Endothelial cell (in vitro differentiated cells): ENCODE results near the gene MSANTD2. TPM values are rescaled to one million over a fixed set of nuclear protein-coding genes. Genes with fewer than 3 reads are reported as not detected.
A peak's percentile ranks its signal among the peaks of the same experiment; 100 is the strongest.

Experiments used
- DNase-seq: peaks from one replicate; pipeline ENCODE4 v3.0.0; 2021; ENCODE audit warnings: low spot score
- H3K27ac Mint-ChIP-seq: one replicate; pipeline ENCODE4 v1.8.0; 2021; ENCODE audit warnings: mixed read lengths, inconsistent platforms; ENCODE audit not compliant: unreplicated experiment
- H3K27me3 Mint-ChIP-seq: one replicate; pipeline ENCODE4 v1.8.0; 2021; ENCODE audit warnings: mild to moderate bottlenecking, moderate library complexity, mixed read lengths, inconsistent platforms; ENCODE audit not compliant: unreplicated experiment
- H3K36me3 Mint-ChIP-seq: one replicate; pipeline ENCODE4 v1.8.0; 2021; ENCODE audit warnings: mild to moderate bottlenecking, low read depth, mixed read lengths, inconsistent platforms; ENCODE audit not compliant: unreplicated experiment
- H3K4me1 Mint-ChIP-seq: one replicate; pipeline ENCODE4 v1.8.0; 2021; ENCODE audit warnings: mild to moderate bottlenecking, mixed read lengths, inconsistent platforms; ENCODE audit not compliant: unreplicated experiment
- H3K4me3 Mint-ChIP-seq: one replicate; pipeline ENCODE4 v1.8.0; 2021; ENCODE audit warnings: mild to moderate bottlenecking, mixed read lengths, inconsistent platforms; ENCODE audit not compliant: unreplicated experiment
- H3K9me3 Mint-ChIP-seq: one replicate; pipeline ENCODE4 v1.8.0; 2021; ENCODE audit warnings: mixed read lengths, inconsistent platforms; ENCODE audit not compliant: unreplicated experiment
- CTCF ChIP-seq: fragments of 200-600 bp; sonication (generic); IDR thresholded peaks from one replicate; pipeline ENCODE4 v1.5.0; 2021; ENCODE audit warnings: antibody characterized with exemption; ENCODE audit not compliant: unreplicated experiment
- total RNA-seq: library from RNA; stranded (reverse); fragmentation: NEBNext Ultra II Directional; extraction: Animal tissue kit (Norgen Biotek cat#: 25700); gene quantifications from one replicate; pipeline ENCODE4 v1.2.1, GENCODE V29; 2021; ENCODE audit not compliant: unreplicated experiment

Gene MSANTD2
- total RNA-seq, 1 donor from 2014 or later: 32.4 TPM

- Mint-ChIP-seq H3K4me1 (peaks cover 13% of the 10 kb centered on the region), H3K36me3 (no peaks in the 10 kb centered on the region), H3K9me3 (no peaks in the 10 kb centered on the region), H3K4me3 (no peak overlapping the region), H3K27ac (no peak overlapping the region), H3K27me3 (peaks cover 4% of the 10 kb centered on the region)
- no peak for TF ChIP-seq CTCF
- DNase-seq: no peak
These were observed 68.0 kb downstream of the MSANTD2 start for GRCh38 chr11:124732230-124732629.

- H3K27ac Mint-ChIP-seq: no peak overlapping the region
- peaks cover 4% of the 10 kb centered on the region for H3K36me3 Mint-ChIP-seq
- TF ChIP-seq CTCF: no peak
- peaks cover 9% of the 10 kb centered on the region for H3K27me3 Mint-ChIP-seq
- no peaks in the 10 kb centered on the region for H3K9me3 Mint-ChIP-seq
- peaks cover 21% of the 10 kb centered on the region for H3K4me1 Mint-ChIP-seq
- DNase-seq: no peak
- no peak overlapping the region for H3K4me3 Mint-ChIP-seq
These were observed 70.6 kb downstream of the MSANTD2 start for GRCh38 chr11:124729571-124729970.

- Mint-ChIP-seq H3K27ac (no peak overlapping the region), H3K4me1 (peaks cover 28% of the 10 kb centered on the region), H3K4me3 (no peak overlapping the region), H3K36me3 (peaks cover 4% of the 10 kb centered on the region), H3K27me3 (peaks cover 10% of the 10 kb centered on the region), H3K9me3 (no peaks in the 10 kb centered on the region)
- no peak for DNase-seq
- TF ChIP-seq CTCF: no peak
These were observed 72.1 kb downstream of the MSANTD2 start for GRCh38 chr11:124728134-124728533.

- no peak overlapping the region for H3K4me3 Mint-ChIP-seq
- no peak for TF ChIP-seq CTCF
- H3K36me3 Mint-ChIP-seq: peaks cover 4% of the 10 kb centered on the region
- peaks cover 32% of the 10 kb centered on the region for H3K4me1 Mint-ChIP-seq
- DNase-seq: no peak
- H3K27me3 Mint-ChIP-seq: peaks cover 13% of the 10 kb centered on the region
- no peak overlapping the region for H3K27ac Mint-ChIP-seq
- H3K9me3 Mint-ChIP-seq: no peaks in the 10 kb centered on the region
These were observed 72.7 kb downstream of the MSANTD2 start for GRCh38 chr11:124727474-124727873.

- Mint-ChIP-seq H3K4me3 (peak overlapping the region; percentile 18), H3K27ac (peak overlapping the region; percentile 37), H3K9me3 (no peaks in the 10 kb centered on the region), H3K36me3 (peaks cover 4% of the 10 kb centered on the region), H3K4me1 (peaks cover 40% of the 10 kb centered on the region), H3K27me3 (peaks cover 15% of the 10 kb centered on the region)
- DNase-seq: no peak
- TF ChIP-seq CTCF: no peak
These were observed 74.5 kb downstream of the MSANTD2 start for GRCh38 chr11:124725719-124726105.
